GM12878 (cell line): ENCODE results near the gene TOP2A. TPM values are rescaled to one million over a fixed set of nuclear protein-coding genes. Genes with fewer than 3 reads are reported as not detected.

ENCODE experiments used
- BACH1 ChIP-seq: fragments of 450-650 bp; IDR thresholded peaks from 2 replicates; pipeline ENCODE4 v1.6.1; 2017; ENCODE audit warnings: mild to moderate bottlenecking, borderline replicate concordance
- CREM ChIP-seq: IDR thresholded peaks from 2 replicates; pipeline ENCODE4 v1.6.1; 2014; ENCODE audit warnings: antibody characterized with exemption, low read depth
- DPF2 ChIP-seq: fragments of 450-650 bp; IDR thresholded peaks from 2 replicates; pipeline ENCODE4 v1.6.1; 2017; ENCODE audit warnings: mild to moderate bottlenecking
- EGR1 ChIP-seq, 2 experiments: IDR thresholded peaks; 1 replicate in 1 of 2; 2 replicates in 1 of 2; pipeline ENCODE4 v1.6.1; 2011 to 2012; ENCODE audit warnings: low read depth in 2 of 2, low read length in 2 of 2, borderline replicate concordance in 1 of 2, mild to moderate bottlenecking in 1 of 2, moderate library complexity in 1 of 2
- ESRRA ChIP-seq: IDR thresholded peaks from 2 replicates; pipeline ENCODE4 v1.6.1; 2012; ENCODE audit warnings: mild to moderate bottlenecking, low read length, improper control_type of control experiment
- ETV6 ChIP-seq, 2 experiments: fragments of 450-650 bp in 1 of 2; IDR thresholded peaks in 1 of 2; conservative IDR thresholded peaks in 1 of 2; 2 replicates each; pipeline ENCODE4 v1.6.1; 2014; ENCODE audit warnings: antibody characterized with exemption in 1 of 2, borderline replicate concordance in 1 of 2, low read depth in 1 of 2, mild to moderate bottlenecking in 1 of 2, moderate library complexity in 1 of 2
- GATAD2B ChIP-seq: fragments of 450-650 bp; conservative IDR thresholded peaks from 2 replicates; pipeline ENCODE4 v1.6.1; 2017; ENCODE audit warnings: low read depth, mild to moderate bottlenecking, moderate library complexity
- HDAC6 ChIP-seq: fragments of 200-600 bp; sonication (generic); IDR thresholded peaks from one replicate; pipeline ENCODE4 v1.8.0; 2017; ENCODE audit warnings: antibody characterized with exemption; ENCODE audit not compliant: unreplicated experiment
- HDGF ChIP-seq: fragments of 450-650 bp; IDR thresholded peaks from 2 replicates; pipeline ENCODE4 v1.6.1; 2016; ENCODE audit warnings: antibody characterized with exemption
- JUND ChIP-seq: IDR thresholded peaks from 2 replicates; pipeline ENCODE4 v1.6.1; 2012; ENCODE audit warnings: low read depth, mild to moderate bottlenecking, low read length, improper control_type of control experiment, moderate library complexity
- PML ChIP-seq: IDR thresholded peaks from 2 replicates; pipeline ENCODE4 v1.6.1; 2012; ENCODE audit warnings: low read length, inconsistent platforms
- RAD21 ChIP-seq: IDR thresholded peaks from 2 replicates; pipeline ENCODE4 v1.6.1; 2011; ENCODE audit warnings: mild to moderate bottlenecking, low read depth, low read length, moderate library complexity; ENCODE audit not compliant: insufficient read depth
- RUNX3 ChIP-seq: IDR thresholded peaks from 2 replicates; pipeline ENCODE4 v1.6.1; 2012; ENCODE audit warnings: low read length, inconsistent platforms
- SMAD5 ChIP-seq: IDR thresholded peaks from 2 replicates; pipeline ENCODE4 v1.6.1; 2016; ENCODE audit warnings: antibody characterized with exemption, low read depth
- STAT3 ChIP-seq: IDR thresholded peaks from 2 replicates; pipeline ENCODE4 v1.6.1; 2011; ENCODE audit warnings: low read depth, low read length, improper control_type of control experiment
- TCF12 ChIP-seq: IDR thresholded peaks from 2 replicates; pipeline ENCODE4 v1.6.1; 2011; ENCODE audit warnings: low read depth, mild to moderate bottlenecking, low read length
- ZNF622 ChIP-seq: fragments of 450-650 bp; IDR thresholded peaks from 2 replicates; pipeline ENCODE4 v1.6.1; 2017; ENCODE audit warnings: mild to moderate bottlenecking, inconsistent platforms
- polyA plus RNA-seq, 11 experiments: library from polyadenylated mRNA; depleted of rRNA in 4 of 11; unstranded in 6 of 11; stranded (reverse) in 5 of 11; fragments of >200 nt; fragmentation: Nextera tagmentation in 4 of 11; fragmentation: Illumina TruSeq in 1 of 11; extraction: Ambion mirVana in 4 of 11; extraction: Trizol in 1 of 11; gene quantifications; 1 replicate in 1 of 11; 2 replicates in 10 of 11; pipeline versions ENCODE4 v1.2.1 to v1.2.3, GENCODE V29; 2011 to 2016; ENCODE audit warnings: inconsistent platforms in 2 of 11, missing spikeins in 2 of 11, low read depth in 1 of 11
- total RNA-seq, 4 experiments: library from RNA; depleted of rRNA in 3 of 4; stranded (reverse); fragments of >200 nt in 3 of 4; fragmentation: Illumina TruSeq in 1 of 4; extraction: Trizol in 1 of 4; gene quantifications; 2 replicates each; pipeline versions ENCODE4 v1.2.1 to v1.2.3, GENCODE V29; 2013 to 2021
- TF ChIP-seq, protein P1 (sequence below): IDR thresholded peaks from 2 replicates; pipeline ENCODE4 v1.6.1; 2011; ENCODE audit warnings: mild to moderate bottlenecking, low read depth, low read length, moderate library complexity; ENCODE audit not compliant: insufficient replicate concordance
- TF ChIP-seq, protein P2 (sequence below): IDR thresholded peaks from 2 replicates; pipeline ENCODE4 v1.6.1; 2011; ENCODE audit warnings: low read depth, low read length, improper control_type of control experiment, borderline replicate concordance
- TF ChIP-seq, protein P3 (sequence below): fragments of 450-650 bp; IDR thresholded peaks from 2 replicates; pipeline ENCODE4 v1.6.1; 2017; ENCODE audit warnings: mild to moderate bottlenecking, moderate library complexity
- TF ChIP-seq, protein P4 (sequence below): fragments of 150-350 bp; IDR thresholded peaks from 2 replicates; pipeline ENCODE4 v1.6.1; 2016; ENCODE audit warnings: low read depth, low read length

Gene TOP2A
- total and polyA plus RNA-seq, 10 of the 15 experiments (the other 5 are each of a cell fraction or from before 2014, with no cell fraction given), result 117 to 275 (median 232) TPM

DNA sequence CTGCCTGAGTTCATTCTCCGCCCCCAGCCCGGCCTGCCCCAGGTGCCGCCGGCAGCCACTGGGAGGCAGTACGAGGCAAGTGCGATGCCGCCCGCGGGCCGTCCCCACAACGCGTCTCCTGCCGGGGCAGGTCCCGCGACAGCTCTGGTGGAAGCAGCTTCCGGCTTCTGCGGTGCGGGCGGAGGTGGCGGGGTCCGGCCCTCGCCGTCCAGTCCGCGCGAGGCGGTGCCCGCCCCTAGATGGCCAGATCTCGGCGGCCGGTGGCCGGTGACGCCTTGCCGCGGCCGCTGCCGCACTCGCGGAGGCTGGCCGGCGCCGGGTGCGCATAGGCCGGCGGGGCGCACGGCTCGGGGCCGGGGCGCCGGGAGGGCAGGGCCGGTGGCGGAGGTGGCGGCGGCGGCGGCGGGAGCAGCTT is 55.0 kb downstream of the TOP2A start (continued):
- TF ChIP-seq, protein P1, sequence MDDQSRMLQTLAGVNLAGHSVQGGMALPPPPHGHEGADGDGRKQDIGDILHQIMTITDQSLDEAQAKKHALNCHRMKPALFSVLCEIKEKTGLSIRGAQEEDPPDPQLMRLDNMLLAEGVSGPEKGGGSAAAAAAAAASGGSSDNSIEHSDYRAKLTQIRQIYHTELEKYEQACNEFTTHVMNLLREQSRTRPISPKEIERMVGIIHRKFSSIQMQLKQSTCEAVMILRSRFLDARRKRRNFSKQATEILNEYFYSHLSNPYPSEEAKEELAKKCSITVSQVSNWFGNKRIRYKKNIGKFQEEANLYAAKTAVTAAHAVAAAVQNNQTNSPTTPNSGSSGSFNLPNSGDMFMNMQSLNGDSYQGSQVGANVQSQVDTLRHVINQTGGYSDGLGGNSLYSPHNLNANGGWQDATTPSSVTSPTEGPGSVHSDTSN, result no peak
- TF ChIP-seq PML (no peak), DPF2 (0 out of 2 replicates have a peak, but pooled peaks have one; percentile 42), EGR1 (IDR thresholded peaks at IDR 0.05; ENCODE audit: borderline replicate concordance in 1 of 2, low read depth in 2 of 2, low read length in 2 of 2) (peak in 1 of 2 experiments; percentile 57; a peak in 1 of 3 replicates), STAT3 (no peak), HDAC6 (no peak), RAD21 (peak; percentile 64), CREM (0 out of 2 replicates have a peak, but pooled peaks have one; percentile 33), SMAD5 (no peak), TCF12 (0 out of 2 replicates have a peak, but pooled peaks have one; percentile 19), JUND (no peak), ZNF622 (no peak), HDGF (no peak), BACH1 (no peak), ESRRA (no peak), RUNX3 (0 out of 2 replicates have a peak, but pooled peaks have one; percentile 36), ETV6 (conservative IDR thresholded peaks at IDR 0.05 in 1 of 2, IDR thresholded peaks at IDR 0.05 in 1 of 2; ENCODE audit: borderline replicate concordance in 1 of 2, low read depth in 1 of 2) (peak in 1 of 2 experiments; percentile 25; a peak in 1 of 4 replicates), GATAD2B (peak; percentile 76; the same call in 1 of the 2 replicates)
- TF ChIP-seq, protein P2, sequence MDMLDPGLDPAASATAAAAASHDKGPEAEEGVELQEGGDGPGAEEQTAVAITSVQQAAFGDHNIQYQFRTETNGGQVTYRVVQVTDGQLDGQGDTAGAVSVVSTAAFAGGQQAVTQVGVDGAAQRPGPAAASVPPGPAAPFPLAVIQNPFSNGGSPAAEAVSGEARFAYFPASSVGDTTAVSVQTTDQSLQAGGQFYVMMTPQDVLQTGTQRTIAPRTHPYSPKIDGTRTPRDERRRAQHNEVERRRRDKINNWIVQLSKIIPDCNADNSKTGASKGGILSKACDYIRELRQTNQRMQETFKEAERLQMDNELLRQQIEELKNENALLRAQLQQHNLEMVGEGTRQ, result no peak
- TF ChIP-seq, protein P3, sequence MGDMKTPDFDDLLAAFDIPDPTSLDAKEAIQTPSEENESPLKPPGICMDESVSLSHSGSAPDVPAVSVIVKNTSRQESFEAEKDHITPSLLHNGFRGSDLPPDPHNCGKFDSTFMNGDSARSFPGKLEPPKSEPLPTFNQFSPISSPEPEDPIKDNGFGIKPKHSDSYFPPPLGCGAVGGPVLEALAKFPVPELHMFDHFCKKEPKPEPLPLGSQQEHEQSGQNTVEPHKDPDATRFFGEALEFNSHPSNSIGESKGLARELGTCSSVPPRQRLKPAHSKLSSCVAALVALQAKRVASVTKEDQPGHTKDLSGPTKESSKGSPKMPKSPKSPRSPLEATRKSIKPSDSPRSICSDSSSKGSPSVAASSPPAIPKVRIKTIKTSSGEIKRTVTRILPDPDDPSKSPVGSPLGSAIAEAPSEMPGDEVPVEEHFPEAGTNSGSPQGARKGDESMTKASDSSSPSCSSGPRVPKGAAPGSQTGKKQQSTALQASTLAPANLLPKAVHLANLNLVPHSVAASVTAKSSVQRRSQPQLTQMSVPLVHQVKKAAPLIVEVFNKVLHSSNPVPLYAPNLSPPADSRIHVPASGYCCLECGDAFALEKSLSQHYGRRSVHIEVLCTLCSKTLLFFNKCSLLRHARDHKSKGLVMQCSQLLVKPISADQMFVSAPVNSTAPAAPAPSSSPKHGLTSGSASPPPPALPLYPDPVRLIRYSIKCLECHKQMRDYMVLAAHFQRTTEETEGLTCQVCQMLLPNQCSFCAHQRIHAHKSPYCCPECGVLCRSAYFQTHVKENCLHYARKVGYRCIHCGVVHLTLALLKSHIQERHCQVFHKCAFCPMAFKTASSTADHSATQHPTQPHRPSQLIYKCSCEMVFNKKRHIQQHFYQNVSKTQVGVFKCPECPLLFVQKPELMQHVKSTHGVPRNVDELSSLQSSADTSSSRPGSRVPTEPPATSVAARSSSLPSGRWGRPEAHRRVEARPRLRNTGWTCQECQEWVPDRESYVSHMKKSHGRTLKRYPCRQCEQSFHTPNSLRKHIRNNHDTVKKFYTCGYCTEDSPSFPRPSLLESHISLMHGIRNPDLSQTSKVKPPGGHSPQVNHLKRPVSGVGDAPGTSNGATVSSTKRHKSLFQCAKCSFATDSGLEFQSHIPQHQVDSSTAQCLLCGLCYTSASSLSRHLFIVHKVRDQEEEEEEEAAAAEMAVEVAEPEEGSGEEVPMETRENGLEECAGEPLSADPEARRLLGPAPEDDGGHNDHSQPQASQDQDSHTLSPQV, result 0 out of 2 replicates have a peak, but pooled peaks have one; percentile 14
- TF ChIP-seq, protein P4, sequence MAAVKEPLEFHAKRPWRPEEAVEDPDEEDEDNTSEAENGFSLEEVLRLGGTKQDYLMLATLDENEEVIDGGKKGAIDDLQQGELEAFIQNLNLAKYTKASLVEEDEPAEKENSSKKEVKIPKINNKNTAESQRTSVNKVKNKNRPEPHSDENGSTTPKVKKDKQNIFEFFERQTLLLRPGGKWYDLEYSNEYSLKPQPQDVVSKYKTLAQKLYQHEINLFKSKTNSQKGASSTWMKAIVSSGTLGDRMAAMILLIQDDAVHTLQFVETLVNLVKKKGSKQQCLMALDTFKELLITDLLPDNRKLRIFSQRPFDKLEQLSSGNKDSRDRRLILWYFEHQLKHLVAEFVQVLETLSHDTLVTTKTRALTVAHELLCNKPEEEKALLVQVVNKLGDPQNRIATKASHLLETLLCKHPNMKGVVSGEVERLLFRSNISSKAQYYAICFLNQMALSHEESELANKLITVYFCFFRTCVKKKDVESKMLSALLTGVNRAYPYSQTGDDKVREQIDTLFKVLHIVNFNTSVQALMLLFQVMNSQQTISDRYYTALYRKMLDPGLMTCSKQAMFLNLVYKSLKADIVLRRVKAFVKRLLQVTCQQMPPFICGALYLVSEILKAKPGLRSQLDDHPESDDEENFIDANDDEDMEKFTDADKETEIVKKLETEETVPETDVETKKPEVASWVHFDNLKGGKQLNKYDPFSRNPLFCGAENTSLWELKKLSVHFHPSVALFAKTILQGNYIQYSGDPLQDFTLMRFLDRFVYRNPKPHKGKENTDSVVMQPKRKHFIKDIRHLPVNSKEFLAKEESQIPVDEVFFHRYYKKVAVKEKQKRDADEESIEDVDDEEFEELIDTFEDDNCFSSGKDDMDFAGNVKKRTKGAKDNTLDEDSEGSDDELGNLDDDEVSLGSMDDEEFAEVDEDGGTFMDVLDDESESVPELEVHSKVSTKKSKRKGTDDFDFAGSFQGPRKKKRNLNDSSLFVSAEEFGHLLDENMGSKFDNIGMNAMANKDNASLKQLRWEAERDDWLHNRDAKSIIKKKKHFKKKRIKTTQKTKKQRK, result no peak
